HG03432 (cell line): ENCODE results near the gene VGLL3.
"Not testable (repeated sequence)": the region's sequence is repeated elsewhere in the genome, so short reads cannot be mapped to it uniquely, and the experiment has no call there.

Experiments used
- ATAC-seq: cut with Tn5 transposase; IDR thresholded peaks from one replicate; pipeline ENCODE4 v1.9.1; 2021; ENCODE audit warnings: mild to moderate bottlenecking, moderate library complexity; ENCODE audit not compliant: unreplicated experiment

VGLL3 gene

GRCh38 chr3:86990012-86990733, 776 bp downstream of the VGLL3 start:
- ATAC-seq = peak; percentile 22

- ATAC-seq = no peak
Observed at GRCh38 chr3:86989611-86990010, 1.3 kb downstream of the VGLL3 start.

- ATAC-seq = no peak
Observed at GRCh38 chr3:86989006-86989405, 1.9 kb downstream of the VGLL3 start.

GRCh38 chr3:86988235-86988634, 2.7 kb downstream of the VGLL3 start:
- no peak for ATAC-seq

GRCh38 chr3:86987421-86987715, 3.6 kb downstream of the VGLL3 start:
- no peak for ATAC-seq

GRCh38 chr3:86986671-86987420, 4.1 kb downstream of the VGLL3 start:
- no peak for ATAC-seq

GRCh38 chr3:86985181-86985826, 5.6 kb downstream of the VGLL3 start:
- no peak for ATAC-seq

GRCh38 chr3:86984271-86984670, 6.7 kb downstream of the VGLL3 start:
- ATAC-seq = no peak

GRCh38 chr3:86982883-86983282, 8.1 kb downstream of the VGLL3 start:
- no peak for ATAC-seq

GRCh38 chr3:86978111-86978551, 12.8 kb downstream of the VGLL3 start:
- ATAC-seq = no peak

GRCh38 chr3:86976219-86976618, 14.7 kb downstream of the VGLL3 start:
- no peak for ATAC-seq

GRCh38 chr3:86974177-86974576, 16.8 kb downstream of the VGLL3 start:
- not testable (repeated sequence) for ATAC-seq

- ATAC-seq = no peak
Observed at GRCh38 chr3:86973440-86973839, 17.5 kb downstream of the VGLL3 start.

- ATAC-seq = peak; percentile 76
Observed at GRCh38 chr3:86969500-86970189, 21.3 kb downstream of the VGLL3 start.

GRCh38 chr3:86968244-86968932, 22.6 kb downstream of the VGLL3 start:
- ATAC-seq = no peak

- no peak for ATAC-seq
Observed at GRCh38 chr3:86967062-86967461, 23.9 kb downstream of the VGLL3 start.

GRCh38 chr3:86965166-86965565, 25.8 kb downstream of the VGLL3 start:
- no peak for ATAC-seq

GRCh38 chr3:86963611-86964010, 27.3 kb downstream of the VGLL3 start:
- ATAC-seq = no peak

GRCh38 chr3:86961297-86961696, 29.7 kb downstream of the VGLL3 start:
- no peak for ATAC-seq

GRCh38 chr3:86960550-86960949, 30.4 kb downstream of the VGLL3 start:
- no peak for ATAC-seq

GRCh38 chr3:86958534-86958933, 32.4 kb downstream of the VGLL3 start:
- ATAC-seq = no peak
